ENCODE results near the gene NR5A2.

Gene NR5A2

GRCh38 chr1:200075522-200075921, 48.0 kb downstream of the NR5A2 start:
- DNase-seq, result no peak

DNA sequence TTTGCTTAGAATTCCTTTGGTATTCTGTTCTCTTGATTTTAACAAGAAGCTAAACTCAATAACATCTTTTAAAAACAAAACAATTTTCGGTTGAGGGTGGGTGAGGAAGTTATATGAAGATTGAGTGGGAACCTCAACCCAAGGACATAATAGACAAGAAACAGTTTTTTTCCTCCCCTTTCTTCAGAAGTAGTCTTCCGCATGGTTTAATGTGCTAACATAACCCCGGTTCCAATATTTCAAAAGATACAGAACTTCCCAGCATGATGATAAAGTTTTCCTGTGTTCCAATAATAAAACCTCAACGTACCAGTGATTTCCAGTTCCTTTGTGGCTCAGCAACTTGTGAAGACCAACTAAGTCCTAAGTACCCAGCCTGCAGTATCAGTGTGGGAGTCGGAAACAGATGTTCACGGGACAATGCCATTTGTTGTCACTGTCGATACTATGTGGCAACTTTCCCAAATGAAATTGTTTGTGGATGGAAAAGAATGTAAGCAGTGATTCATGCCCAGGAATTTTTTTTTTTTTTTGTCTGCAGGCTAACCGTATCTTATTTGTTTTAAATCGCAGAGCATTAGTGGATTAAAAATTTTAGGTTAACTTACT, 48.5 kb downstream of the NR5A2 start:
- no peak for DNase-seq

- no peak for DNase-seq
Observed at GRCh38 chr1:200079232-200079940, 51.9 kb downstream of the NR5A2 start.

DNA sequence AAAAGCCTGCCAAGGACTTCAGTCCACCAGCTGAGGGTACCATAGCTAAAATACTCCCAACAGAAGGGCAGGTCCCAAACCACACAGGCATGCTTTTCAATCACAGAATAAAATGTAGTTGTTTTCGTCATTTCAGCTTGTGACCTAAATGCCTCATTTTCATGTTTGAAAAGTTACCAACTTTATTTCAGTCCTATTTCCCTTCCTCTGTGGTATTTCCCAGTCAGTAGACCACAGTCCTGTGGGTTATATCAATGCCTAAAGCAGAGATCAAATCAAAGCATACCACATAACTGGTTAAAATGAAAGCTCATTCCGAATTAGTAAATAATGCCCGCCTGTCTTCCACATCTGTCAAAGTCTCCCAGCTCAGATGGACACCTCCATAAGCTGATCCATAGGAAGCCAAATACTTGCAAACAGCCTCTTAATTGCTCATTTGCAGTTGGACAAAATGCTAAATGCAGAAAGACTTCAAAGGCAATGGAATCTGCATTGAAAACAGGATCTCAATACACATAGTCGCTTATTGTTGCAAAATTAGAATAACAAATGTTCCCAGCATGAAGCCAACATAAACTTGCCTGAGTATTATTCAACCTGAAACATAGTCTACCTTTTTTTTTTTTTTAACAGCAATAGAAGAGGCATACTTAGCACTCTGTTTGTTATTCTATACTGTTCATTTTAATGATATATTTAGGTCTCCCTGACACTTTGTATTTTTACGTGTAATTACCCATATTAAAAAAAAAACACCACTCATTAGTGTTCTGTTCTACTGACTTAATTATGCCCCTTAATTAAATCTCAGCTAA, 53.9 kb downstream of the NR5A2 start:
- DNase-seq, result no peak

- DNase-seq, result no peak
Observed at GRCh38 chr1:200081969-200082245, 54.4 kb downstream of the NR5A2 start.

- DNase-seq, result no peak
Observed at GRCh38 chr1:200082329-200082728, 54.8 kb downstream of the NR5A2 start.

DNA sequence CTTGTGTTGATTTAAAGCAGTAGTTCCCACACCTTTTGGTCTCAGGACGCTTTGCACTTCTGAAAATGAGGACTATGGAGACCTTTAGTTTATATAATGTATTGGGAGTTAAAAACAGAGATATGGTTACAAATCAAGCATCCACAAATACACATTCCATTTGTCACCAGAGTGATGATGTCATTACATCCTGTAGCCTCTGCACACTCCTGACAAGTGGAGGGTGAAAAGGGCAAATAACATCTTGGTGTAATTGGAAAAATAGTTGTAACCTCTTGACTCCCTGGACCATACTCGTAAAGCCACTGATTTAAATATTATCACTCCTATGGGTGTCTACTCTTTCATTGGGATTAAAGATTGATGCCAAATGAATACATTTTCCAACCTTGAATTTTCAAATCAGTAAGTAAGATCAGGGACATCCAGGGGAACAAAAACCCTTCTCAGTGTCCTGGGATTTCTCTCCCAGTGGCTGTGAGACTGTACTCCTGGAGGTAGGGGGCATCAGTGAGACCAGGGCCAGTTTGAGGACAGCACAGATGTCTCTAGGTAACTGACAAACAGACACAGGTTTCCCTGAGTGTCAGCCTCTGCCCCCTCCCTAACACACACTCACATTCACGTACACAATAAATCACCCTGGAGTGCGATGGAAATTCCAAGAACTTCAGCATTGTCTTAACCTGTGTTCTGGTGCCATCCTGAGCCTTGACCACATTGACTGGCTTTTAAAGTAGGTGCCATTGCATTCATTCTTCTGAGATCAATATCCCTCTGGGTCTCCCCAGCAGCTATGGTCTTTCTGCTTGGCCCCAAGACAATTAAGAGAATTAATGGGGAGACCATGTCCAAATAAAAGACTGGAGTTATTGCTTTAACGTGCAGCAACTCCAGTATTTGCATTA, 63.0 kb downstream of the NR5A2 start:
- DNase-seq, result no peak

GRCh38 chr1:200095057-200095577, 67.6 kb downstream of the NR5A2 start:
- no peak for DNase-seq

DNA sequence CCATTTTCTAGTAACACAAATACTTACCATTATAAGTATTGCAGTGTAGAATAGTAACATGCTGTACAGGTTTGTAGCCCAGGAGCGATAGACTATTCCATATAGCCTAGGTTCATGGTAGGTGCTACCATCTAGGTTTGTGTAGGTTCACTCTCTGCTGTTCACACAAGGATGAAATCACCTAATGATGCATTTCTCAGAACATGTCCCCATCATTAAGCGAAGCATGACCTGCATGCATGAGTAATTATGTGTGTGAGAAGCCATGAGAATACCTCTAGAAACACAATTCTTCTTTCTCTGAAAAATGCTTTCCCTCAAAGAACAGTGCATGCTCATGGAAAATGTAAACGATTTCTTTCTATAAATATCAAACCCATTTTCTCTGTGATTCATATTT, 69.3 kb downstream of the NR5A2 start:
- DNase-seq, result no peak

DNA sequence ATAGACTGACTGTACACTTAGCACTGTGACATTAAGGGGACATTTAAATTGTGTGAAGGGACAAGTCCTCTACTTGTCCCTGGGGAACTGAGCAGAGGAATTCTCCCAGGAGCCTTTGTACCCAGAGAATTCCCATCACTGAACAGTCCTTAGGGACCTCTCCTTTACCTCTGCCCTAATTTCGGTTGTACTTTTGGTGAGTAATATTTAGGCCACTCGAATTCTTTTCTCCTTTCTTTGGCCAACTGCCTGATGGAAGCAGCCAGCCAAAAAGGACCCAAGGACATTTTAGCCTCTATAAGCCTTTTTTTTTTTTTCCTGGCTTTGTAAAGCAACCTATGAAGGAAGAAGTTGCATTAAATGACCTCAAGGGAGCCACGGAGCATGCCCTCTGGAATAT, 71.5 kb downstream of the NR5A2 start:
- no peak for DNase-seq

DNA sequence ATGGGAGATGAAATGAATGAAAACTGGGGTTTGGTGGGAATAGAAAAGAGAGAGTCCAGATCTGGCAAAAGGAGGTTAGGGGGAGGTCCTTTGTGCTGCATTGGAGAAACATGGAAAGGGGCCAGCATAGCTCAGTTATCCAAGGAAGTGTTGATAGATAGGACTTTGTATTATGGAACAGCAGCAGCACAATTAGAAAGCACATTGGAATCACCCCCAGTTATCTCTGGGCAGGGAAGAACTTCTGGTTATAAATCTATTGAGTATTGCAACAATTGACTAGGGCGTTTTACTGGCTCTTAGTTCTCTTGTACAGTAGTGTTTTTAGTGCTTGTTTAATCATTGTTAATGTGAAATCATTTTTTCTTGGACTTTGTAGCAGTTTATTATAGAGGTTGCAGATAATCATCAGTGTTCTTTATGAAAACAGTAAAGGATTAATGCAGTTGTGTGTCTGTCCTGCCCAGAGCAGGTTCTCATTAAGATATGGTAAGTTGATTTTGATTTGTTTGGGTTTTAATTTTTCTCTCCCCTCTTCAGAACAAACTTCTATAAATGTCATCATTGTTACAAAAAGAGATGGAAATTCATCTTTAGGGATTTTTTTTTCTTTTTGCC, 76.6 kb downstream of the NR5A2 start:
- no peak for DNase-seq

DNA sequence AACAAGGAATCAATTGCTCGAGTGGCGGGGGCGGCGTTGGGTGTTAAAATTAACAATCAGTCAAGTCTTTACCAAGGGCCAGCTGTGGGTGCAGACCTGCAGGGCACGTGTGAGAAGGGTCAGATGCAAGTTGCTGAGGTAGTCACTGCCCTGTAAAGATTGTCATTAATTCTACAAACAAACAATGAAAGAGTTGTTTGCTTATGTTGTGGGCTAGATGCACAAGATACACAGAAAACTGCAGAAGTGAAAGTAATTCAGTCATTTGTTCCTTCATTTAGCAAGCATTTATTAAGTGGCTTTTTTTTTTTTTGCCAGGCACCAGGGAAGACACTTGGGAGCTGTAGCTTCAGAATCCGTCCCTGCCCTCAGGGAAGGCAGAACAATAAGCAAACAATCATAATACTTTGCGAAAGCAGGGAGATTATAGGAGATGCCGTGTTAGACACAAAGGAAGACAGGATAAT, 79.5 kb downstream of the NR5A2 start:
- DNase-seq, result no peak

- DNase-seq, result no peak
Observed at GRCh38 chr1:200108659-200109058, 81.1 kb downstream of the NR5A2 start.

DNA sequence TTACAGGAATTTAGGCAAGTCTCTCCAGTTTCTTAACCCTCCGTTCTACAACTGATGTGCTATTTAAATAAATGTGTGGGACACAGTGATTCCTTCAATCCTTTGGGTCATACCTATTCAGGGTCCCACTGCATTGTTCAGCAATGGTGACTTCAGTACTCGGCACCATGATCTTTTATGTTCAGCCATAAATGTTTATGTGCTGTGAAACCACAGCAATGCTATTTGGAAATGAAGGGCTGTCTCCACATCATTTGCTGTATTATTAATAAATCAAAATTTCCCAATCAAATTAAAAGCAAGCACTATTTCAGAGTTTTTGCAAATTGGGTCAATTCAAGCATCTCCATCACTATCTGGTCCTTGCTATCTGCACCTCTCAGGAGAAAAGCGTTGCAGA, 84.8 kb downstream of the NR5A2 start:
- DNase-seq, result no peak

GRCh38 chr1:200115532-200115931, 88.0 kb downstream of the NR5A2 start:
- no peak for DNase-seq

- DNase-seq, result no peak
Observed at GRCh38 chr1:200116324-200116723, 88.8 kb downstream of the NR5A2 start.

DNA sequence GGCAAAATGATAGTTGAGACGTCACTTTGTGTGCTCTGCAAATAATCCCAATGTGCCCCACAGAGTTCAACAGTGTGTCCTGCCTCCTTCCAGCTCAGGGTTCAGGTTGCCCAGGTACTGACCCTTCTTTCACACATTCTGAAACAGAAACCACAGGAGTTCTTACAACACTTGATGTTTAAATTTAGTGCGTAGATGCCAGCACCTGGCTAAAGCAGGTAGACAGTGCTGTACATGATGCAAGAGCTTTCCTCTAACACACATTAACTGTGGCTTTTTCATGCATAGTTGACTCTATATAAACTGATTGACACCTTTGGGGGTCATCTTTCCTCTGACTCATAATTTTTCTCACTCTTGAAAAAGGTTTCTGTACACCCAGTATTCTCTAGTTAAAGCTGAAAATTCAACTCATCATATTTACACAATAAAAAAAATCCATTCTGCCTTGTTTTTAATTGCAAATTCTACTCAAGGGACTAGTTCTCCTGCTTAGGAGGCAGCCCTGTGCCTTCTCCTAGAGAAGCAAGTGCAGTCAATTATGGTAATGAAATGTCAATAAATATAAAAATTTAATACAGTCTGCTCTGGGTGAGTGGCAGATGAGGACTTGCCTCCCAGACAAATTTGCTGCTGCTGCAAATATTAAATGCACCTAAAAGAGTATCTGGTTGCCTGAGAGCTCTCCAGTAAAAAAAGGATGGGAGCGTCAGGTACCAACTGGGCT, 91.4 kb downstream of the NR5A2 start:
- DNase-seq, result no peak

DNA sequence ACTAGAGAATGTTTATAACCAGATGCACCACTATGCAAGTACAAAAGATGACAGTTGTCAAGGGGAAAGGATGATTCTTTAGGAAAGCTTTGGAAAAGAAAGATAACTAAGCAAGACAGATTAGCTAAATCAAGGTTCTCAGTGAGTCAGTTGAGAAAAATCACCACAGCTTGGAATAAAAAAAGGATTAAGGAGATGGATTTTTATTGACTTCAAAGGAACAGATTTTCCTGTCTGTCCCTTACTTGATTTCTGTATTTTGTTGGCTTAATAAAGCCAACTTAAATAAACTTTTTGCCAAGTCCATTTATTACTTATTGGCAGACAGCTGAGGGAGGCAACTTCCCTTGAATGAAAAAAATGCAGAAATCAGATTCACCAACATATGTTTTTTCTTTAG, 93.9 kb downstream of the NR5A2 start:
- DNase-seq, result no peak

DNA sequence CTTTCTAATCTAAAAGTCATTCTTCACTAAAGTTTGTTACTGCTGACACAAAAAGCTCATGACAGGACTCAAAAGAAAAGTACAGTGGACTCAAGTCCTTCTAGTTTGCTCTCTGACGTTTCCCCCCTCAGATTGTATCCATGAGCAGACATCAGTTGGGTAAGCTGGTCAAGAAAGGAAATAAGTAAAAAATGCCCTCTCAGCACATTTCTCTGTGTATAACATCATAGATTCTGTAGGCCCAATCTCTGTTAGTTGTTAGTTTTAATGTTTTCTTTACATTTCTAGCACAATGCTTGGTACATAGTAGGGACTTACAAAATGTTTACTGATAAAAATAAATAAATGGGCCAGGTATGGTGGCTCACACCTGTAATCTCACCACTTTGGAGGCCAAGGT, 96.8 kb downstream of the NR5A2 start:
- no peak for DNase-seq

DNA sequence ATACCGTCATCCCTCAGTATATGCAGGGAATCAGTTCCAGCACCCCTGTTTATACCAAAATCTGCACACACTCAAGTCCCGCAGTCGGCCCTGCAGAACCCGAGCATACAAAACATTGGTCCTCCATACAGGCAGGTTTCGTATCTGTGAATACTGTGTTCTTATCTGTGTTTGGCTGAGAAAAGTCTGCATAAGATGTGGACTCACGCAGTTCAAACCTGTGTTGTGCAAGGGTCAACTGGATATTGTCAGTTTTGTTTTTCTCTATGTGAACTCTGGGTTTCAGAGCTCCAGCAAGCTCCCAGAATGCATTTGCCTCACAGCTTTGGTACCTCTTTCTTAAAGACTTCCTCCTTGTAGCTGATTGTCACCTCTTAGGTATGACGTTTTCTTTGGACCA, 100.6 kb downstream of the NR5A2 start:
- no peak for DNase-seq

Measured in SIG-M5 (cell line).